Activated effector memory CD4-positive, alpha-beta T cell treated with Interleukin-2 at 50 U/mL for 16 hours (primary cell): ENCODE measurements around the gene TBL1X.
"Not testable (repeated sequence)": the region's sequence is repeated elsewhere in the genome, so short reads cannot be mapped to it uniquely, and the experiment has no call there.

Experiments used
- DNase-seq: peaks from one replicate; pipeline ENCODE4 v3.0.0-alpha.2; 2020

Gene TBL1X

DNA sequence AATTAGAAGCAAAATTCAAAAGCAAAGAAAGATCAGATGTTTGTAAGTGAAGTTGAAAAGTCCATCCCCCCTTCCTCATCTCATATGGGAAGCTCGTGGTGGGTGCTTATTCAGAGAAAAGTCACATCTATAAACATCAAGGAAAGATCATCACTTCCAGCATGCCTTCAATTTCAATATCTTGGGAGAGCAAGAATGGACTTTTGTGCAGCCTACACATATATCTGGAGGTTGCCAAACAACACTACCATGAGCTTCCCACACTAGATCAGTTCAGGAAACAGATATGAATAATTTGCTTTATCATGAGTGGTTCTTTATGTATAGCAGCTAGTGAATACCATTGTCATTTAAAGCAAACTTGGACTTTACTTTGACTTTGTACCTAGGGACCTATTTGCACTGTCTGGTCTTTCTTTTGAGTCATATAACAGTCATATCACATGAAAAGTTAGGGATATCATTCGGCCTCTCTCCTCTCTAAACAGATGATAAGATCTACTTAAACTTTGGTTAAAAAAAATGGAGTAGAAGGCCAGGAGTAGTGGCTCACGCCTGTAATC, 5.6 kb upstream of the TBL1X start:
- no peak for DNase-seq

DNA sequence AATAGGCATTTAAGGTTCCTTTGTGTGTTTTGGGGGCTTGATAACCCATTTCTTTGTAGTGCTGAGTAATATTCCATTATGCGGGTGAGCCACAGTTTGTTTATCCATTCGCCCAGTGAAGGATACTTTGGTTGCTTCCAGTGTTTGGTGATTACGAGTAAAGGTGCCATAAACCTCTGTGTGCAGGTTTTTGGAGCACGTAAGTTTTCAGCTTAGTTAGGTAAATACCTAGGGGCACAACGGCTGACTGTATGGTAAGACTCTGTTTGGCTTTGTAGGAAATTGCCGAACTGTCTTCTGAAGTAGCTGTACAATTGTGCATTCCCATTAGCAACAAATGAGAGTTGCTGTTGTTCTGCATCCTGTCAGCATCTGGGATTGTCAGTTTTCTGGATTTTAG, 3.8 kb upstream of the TBL1X start:
- no peak for DNase-seq

DNA sequence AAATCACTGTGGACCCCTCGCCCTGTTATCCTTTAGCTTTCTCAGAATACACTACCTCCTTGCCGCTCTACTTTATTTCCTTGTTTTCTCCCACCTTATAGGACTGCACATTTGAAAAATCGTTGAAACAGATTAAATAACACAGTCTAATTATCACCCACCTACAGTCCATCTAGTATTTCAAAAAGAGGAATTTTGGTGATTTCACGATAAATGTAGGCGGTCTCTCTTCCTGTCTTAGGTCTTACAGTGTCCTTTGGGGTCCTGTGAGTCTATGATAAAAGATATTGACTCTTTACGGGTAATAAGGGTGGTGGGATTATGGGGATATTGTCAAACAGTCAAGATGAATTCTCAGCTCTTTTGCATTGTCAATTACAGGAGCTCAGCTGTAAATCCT, 2.4 kb upstream of the TBL1X start:
- no peak for DNase-seq

DNA sequence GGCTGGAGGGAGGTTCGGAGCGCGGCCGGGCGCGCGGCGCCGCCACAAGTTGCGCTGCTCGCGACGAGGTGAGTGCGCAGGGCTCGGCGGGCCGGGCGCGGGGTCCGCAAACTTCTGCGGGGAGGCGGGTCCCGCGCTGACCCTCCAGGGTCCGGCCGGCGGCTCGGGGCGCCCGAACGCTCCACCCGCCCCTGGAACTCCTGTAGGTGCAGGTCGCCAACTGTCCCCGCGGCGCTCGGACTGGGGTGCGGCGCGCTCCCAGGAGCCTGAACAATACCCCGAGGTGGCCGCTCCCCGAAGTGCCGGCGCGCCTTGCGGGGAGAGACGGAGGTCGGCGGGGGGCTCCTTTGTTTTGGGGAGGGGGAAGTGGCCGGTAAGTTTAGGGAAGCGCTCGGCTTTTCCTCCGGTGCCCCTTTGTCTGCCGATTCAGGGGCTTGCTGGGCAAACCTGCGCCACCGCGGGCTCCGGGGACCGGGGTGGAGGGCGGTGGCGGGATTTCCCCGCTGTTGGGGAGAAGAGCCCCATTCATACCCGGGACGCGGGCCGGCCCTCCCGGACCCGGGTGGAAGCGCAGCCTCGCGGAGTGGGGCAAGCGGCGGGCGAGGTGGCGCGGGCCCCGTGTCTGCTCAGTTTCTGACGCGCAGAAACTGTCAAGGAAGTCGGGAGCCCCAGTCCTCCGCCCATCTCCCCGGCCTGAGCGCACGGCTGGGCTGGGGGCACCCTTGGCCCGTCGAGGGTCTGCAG, 694 bp downstream of the TBL1X start:
- peak; percentile 5 for DNase-seq

DNA sequence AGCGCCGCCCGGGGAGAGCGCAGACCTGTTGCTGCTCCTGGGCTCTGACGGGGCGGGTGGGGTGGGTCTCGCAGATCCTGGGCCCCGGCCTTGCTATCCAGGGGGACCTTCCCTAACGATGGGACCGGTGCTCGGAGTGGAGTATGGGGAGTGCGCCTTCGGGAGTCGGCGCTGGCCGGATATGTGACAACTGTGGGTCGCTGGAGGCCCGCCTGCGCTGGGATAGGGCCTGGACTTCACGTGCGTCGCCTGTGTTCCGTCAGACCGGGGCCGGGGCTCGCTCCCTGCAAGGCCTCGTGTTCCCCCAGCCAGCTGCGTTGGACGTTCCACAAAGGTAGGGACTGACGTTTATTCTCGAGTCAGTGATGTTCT, 1.3 kb downstream of the TBL1X start:
- no peak for DNase-seq

DNA sequence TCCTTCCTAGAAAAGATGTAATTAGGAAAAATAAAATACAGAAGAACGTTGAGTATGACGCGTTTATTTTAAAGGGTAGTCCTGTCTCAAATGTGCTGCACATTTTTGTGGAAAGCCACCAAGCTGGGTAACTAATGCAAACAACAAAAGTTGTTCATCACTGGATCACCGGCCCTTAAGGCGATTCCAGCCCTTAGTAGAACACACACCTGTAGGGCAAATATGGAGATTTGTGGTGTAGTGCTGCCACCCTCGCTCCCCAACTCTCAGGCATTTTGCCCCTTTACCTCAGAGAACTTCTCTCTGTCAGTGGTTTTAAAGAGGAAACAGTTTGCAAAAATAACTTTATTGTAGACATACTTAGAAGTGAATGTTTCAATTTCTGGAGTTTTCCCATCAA, 1.9 kb downstream of the TBL1X start:
- DNase-seq, result no peak

DNA sequence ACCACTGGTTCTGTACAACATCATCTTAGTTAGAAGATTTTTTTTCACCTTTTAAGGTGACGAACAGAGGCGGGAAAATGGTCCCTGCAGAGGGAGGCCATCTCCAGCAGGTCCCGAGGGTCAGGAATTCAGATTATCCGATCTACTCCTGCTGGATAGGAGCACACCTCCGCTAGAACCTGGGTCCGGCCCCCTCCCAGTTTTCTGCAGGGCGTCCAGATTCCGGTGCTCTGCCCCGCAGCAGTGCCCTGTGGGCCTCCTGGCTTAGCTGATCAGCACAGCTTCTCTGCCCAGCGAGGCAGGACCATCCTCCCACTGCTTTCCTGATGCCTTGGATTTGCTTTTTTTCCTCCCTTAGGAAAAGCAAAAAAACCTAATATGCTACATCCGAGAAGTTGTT, 2.3 kb downstream of the TBL1X start:
- DNase-seq, result no peak

DNA sequence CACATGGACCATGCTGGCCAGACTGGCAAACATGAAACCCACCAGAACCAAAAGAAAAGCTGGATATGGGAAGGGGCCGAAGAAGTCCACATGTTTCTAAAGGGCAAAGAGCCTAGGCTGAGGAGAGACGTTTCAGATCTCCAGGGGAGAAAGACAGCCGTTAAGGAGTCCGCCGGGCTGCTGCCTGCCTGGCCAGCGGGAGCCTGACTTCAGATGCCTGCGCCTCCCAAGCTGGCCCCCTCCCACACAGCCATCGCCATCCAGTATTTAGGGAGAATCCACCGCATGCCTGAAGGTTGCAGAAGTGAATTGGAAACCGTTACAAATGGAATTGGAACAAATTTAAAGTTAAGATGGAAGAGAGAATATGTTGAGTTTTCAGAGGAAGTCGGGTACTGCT, 2.9 kb downstream of the TBL1X start:
- no peak for DNase-seq

DNA sequence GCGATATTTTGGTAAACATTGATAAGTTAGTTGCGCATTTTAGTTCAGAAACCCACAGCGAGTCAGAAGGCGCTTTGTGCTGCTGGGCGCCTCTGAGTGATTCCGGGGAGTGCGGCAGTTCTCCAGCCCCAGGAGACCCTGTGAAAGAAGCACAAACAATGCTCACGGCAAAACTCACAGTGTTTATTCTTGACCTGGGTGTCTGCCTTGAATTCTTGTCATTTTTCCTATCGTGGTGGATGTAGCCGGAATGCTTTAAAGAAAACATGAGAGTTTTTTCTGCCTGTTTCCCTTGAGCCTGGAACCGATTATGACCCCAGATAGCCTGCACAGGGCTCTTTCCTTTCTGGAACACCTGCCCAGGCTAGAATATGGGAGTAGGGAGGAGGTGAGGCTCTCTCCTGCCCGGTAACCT, 6.7 kb downstream of the TBL1X start:
- no peak for DNase-seq

DNA sequence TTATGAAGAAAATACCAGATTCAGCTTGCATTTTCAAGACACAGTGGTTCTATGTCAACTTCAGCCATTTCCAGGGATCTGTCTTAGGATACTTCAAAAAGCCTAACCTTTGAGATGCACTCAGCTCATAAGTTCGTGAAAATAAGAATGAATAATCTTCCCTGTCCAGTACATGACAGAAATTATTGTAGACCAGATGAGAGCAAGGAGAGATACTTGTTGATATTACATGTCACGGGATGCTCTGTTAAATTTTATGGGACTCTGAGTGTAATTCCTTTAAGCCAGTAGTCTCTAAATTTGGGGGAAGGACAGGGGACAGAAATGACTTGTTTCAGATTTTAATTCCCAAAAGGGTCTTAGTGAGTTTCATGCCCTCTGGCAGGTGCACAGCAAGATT, 8.8 kb downstream of the TBL1X start:
- no peak for DNase-seq

DNA sequence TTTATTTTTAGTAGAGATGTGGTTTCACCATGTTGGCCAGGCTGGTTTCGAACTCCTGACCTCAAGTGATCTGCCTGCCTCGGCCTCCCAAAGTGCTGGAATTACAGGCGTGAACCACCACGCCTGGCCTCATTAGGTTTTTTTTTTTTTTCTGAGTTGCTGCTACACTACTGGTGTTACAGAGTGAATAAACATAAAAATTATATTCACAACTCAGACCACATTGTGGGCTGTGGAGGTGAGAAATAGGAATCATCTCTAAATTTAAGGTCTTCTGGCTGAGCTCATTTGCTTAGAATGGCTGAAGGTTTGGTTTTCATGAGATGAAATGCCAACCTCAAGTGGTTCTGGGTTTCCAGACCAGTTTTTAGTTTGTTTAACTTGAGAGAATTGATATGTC, 10.6 kb downstream of the TBL1X start:
- not testable (repeated sequence) for DNase-seq

DNA sequence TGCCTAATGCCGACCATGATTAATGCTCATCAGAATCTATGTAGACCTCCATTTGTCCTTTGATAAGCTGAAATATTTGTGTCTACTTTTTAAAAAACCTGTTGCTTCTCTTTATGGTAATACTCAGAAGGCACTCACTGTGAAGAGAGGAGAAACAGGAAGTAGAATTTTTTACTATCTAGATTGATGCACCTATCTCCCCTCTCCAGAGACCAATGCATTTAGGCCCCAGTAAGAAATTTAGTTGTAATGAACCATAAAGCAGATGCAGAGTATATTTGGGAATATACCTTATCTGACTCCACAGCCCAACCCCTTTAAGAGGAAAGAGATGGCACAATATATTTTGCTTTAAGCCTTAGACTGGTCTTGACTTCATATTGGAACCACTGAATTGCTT, 11.1 kb downstream of the TBL1X start:
- DNase-seq, result no peak

DNA sequence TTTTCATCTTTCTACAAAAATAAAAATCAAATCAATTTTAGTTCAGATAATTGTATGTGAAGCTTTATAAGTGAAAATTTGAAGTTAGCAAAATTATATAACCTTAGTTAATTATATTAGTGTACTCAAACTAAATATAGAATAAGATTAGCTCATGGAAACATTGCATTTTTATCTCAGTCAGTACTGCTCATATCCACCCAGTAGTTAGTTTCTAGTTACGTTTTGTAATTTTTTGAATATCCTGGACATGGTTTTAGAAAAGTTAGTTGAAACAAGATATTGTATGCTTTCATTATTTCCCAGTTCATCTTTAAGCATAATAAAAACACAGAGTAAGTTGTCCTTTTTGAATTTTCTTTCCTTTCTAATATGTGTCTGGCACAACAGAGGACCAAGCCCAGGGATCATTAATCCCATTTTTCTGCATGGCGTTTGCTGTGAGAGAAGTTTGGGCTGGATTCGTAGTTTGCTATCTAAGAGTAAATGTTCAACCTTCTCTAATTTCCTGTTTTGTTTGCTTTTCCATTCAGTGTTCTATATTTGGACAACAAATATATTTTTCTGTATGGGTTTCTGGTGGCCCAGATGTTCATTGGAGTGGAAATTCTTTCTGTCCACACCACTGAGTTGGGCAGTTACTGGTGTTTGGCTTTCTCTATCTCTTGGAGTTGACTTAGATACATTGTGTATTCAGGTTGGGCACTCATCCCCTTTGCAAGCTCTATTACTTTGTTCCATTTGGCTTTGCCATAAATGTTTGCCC, 12.1 kb downstream of the TBL1X start:
- DNase-seq, result no peak

DNA sequence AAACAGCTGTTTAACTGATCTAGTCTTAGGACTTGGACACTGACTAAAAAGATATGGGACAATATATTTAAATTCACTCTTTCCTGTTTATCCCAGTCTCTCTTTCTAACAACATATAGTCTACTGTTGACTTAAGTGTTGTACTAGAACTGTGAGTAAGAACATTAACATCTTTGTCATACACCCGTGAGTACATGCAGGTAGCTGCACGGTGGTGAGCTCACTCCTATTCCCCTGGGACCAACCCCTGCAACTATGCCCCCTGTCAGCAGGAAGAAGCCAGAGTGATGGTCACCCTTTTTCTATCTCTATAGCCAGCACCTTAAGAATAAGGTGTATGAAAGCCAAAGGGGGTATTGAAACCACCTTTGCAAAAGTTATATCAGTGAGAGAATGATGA, 17.6 kb downstream of the TBL1X start:
- no peak for DNase-seq

DNA sequence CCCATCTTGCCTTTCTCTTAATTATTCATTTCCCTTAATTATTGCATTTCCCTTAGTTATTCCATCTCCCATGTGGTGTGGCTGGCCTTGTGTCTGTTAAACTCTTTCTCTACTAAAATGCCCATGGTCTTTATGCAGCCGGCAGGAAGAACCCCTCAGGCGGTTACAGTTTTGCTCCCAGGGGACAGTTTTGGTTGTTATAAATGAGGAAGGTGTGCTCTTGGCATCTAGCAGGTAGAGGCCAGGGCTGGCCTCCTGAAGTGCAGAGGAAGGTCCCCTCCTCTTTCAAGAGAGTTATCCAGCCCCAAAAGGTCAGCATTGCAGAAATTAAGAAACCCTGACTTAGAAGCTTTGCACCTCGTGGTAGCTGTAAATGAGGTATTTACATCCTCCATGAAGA, 18.0 kb downstream of the TBL1X start:
- no peak for DNase-seq

DNA sequence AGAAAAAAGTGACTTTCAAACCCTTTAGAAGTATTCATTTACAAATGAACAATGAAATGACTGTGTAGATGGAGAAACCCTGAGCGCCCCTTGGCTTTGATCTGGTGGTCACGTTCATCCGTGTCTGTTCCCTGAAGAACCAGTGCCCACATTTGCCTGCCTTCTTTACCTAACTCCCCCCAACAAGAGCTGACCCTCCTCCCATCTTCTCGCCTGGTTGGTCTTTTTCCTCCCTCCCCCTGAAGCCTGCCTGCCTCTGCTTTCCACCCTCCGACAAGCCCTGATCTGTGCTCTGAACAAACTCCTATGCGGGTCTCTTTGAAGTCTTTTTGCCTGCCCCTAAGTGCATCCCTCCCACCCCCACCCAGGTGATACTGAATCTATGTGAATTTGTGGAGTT, 18.5 kb downstream of the TBL1X start:
- DNase-seq, result no peak

DNA sequence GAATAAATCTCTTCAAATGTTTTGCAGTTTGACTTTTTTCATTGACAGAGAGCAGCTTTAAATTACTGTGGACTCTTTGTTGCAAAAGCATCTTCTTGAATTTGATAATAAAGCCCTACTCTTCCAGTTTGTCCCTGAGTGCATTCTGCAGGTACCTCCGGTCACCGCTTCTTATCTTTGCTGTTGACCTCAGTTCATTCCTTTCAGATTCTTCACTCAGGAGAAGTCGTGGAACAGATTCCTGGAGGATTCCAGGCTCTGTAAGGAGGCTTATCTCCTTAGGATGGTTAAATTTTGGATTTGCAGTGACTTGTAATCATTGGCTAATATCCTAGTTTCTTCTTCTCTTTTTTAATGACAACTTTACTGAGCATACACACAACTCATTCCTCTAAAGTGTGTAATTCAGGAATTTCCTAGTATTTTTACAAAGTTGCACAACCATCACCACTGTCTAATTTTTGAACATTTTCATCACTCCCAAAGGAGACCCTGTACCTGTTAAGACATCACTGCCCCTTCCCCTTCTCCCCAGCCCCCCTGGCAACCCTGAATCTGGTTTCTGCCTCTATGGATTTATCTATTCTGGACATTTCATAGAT, 22.0 kb downstream of the TBL1X start:
- no peak for DNase-seq

DNA sequence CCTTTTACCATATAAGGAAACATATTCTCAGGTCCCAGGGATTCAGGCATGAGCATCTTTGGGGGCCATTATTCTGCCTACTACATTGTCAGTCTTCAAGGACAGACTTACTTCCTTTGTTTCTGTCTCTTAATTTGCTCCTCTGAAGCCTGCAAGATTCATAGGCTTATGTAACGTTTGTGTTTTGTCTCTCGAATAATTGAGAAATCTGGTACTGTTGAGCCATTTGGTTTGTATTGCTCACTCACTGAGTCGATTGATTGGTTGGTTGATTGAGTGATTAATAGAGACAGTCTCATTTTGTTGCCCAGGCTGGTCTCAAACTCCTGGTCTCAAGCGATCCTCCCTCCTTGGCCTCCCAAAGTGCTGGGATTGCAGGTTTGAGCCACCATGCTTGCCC, 23.7 kb downstream of the TBL1X start:
- no peak for DNase-seq

DNA sequence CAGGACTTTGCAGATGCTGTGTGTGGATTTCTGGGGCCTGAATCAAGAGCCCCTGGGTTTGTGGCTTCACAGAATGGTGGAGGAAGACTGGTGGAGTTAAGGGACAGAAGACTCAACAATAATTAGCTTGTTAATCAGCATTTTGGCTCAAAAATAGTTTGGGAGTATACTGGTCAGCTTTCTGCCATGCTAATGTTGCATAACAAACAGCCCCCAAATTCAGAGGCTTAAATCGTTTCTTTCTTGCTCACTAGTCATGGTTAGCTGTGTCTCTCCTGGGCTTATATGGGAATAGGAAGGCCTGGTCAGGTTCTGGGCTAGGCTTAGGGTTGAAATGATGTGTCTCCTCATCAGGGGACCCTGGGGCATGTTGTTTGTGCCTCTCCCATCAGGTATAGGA, 24.4 kb downstream of the TBL1X start:
- no peak for DNase-seq

DNA sequence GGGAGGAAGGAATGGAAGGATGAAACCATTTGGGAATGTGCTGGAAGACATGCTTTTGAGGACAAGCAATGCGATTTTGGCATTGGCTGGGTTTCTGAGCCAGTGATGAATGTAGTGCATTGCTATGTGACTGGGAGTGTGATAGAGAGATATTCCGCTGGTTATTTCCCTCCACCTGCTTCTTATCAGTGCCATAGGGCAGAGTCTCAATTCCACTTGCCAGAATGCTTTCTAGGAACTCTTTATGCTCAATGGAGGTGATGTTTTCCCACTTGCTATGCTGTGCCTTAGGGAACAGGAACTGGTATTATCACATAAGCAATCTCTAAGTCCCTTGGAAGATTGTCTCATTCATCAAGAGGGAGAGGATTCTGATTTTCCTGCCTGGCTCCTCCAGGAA, 28.0 kb downstream of the TBL1X start:
- DNase-seq, result no peak

DNA sequence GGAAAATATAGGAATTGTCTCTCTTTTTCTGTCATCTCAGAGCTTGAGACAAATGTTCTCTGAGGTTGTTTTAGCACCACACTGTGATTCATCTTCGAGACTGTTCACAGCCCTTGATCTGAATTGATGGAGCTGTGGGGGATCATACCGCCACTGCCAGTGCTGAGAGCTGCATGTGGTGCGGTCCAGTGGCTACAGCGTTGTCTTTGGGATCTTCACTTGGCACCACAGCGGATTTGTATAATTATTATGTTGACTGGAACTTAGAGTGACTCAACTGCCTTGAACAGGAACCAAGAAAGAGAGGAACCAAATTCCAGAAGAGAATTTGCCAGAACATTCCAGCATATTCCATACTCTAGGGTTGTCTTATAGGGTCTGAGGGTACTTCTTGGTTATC, 29.1 kb downstream of the TBL1X start:
- no peak for DNase-seq

DNA sequence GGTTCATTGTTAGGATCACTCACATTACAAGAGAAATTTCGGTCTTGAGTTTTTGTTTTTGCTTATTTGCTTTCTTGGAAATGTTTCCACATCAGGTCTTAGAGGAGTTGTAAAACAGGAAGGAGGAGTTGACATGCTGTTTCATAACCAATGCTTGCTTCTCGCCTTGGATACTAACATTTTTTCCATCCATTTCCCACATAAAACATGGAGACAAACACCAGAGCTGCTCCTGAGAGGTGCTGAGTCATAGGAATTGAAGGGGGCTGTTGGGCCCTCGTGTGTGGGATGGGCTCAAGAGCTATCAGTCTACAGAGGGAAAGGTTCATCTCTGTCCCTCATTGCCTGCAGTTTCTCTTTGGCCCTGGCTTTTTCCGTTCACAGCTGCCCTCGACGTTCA, 29.9 kb downstream of the TBL1X start:
- DNase-seq, result no peak

DNA sequence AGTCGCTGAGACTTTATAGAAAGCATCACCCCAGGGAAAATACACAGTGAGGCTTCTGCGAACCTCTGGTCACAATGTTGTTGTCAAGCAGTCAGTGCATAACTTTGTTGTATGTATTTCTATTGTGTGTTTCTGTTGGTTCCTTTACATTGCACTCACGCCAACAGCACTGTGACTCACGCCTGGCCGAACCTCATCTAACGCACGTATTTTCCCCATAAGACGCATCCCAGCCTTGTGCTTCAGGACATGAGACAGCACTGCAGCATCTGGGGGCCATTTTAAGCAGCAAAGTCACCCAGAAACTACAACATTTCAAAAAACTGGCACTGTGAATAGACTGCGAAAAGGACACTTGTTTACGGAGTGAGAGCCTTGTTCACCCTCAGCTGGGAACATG, 30.6 kb downstream of the TBL1X start:
- DNase-seq, result no peak

DNA sequence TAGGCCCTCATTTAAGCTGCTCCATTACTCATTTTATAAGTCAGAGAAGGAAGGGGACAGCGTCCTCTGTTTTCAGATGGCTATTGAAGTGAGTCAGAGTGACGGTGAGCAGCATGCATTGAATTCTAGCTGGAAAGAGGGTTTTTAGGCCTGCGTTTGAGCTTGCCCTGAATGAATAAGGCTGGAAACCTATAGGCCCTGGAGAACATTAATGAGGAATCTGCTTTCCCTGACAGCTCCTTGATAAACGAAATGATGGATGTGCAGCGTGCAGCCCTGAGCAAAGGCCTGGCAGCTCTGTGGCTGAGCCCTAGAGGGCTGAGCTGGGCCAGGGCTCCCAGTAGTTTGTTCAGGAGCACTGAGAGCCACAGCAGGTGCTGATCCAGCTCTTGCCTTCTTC, 33.4 kb downstream of the TBL1X start:
- DNase-seq, result no peak
